Smooth muscle cell (in vitro differentiated cells): ENCODE results near the gene RAPGEF6. TPM values are rescaled to one million over a fixed set of nuclear protein-coding genes. Genes with fewer than 3 reads are reported as not detected.

Source experiments
- DNase-seq: peaks from one replicate; lab custom pipeline; 2025; ENCODE audit not compliant: unreplicated experiment; lab: John Stamatoyannopoulos, UW
- H2AFZ ChIP-seq: fragments of 200-600 bp; sonication (generic); 2 replicates; pipeline ENCODE4 v1.6.0; 2016; ENCODE audit warnings: antibody characterized with exemption, low read depth, mild to moderate bottlenecking
- H3F3A ChIP-seq: fragments of 200-600 bp; sonication (generic); 2 replicates; pipeline ENCODE4 v1.6.0; 2017; ENCODE audit warnings: antibody characterized with exemption, low read depth
- H3K27ac ChIP-seq: fragments of 200-600 bp; sonication (generic); 2 replicates; pipeline ENCODE4 v1.5.1; 2016; ENCODE audit warnings: low read depth, mild to moderate bottlenecking
- H3K27me3 ChIP-seq: fragments of 200-600 bp; sonication (generic); 2 replicates; pipeline ENCODE4 v1.6.1; 2016; ENCODE audit warnings: low read depth, mild to moderate bottlenecking
- H3K36me3 ChIP-seq: fragments of 200-600 bp; sonication (generic); 2 replicates; pipeline ENCODE4 v1.5.1; 2016; ENCODE audit warnings: low read depth
- H3K4me1 ChIP-seq: fragments of 200-600 bp; sonication (generic); 2 replicates; pipeline ENCODE4 v1.5.1; 2016; ENCODE audit warnings: low read depth
- H3K4me2 ChIP-seq: fragments of 200-600 bp; sonication (generic); 2 replicates; pipeline ENCODE4 v1.6.0; 2016; ENCODE audit warnings: mild to moderate bottlenecking
- H3K4me3 ChIP-seq: fragments of 200-600 bp; sonication (generic); 2 replicates; pipeline ENCODE4 v1.5.1; 2016; ENCODE audit warnings: mild to moderate bottlenecking
- H3K79me2 ChIP-seq: fragments of 200-600 bp; sonication (generic); 2 replicates; pipeline ENCODE4 v1.6.0; 2016; ENCODE audit warnings: low read depth, mild to moderate bottlenecking
- H3K9ac ChIP-seq: fragments of 200-600 bp; sonication (generic); 2 replicates; pipeline ENCODE4 v1.6.0; 2016; ENCODE audit warnings: low read depth
- H3K9me3 ChIP-seq: fragments of 200-600 bp; sonication (generic); replicated peaks from 2 replicates; pipeline ENCODE4 v1.5.1; 2016; ENCODE audit warnings: low read depth
- H4K20me1 ChIP-seq: fragments of 200-600 bp; sonication (generic); 2 replicates; pipeline ENCODE4 v1.6.0; 2016; ENCODE audit warnings: low read depth
- CTCF ChIP-seq: fragments of 200-600 bp; sonication (generic); IDR thresholded peaks from 2 replicates; pipeline ENCODE4 v1.5.1; 2017; ENCODE audit warnings: borderline replicate concordance, mild to moderate bottlenecking, antibody characterized with exemption; ENCODE audit not compliant: insufficient read depth, poor library complexity, severe bottlenecking
- WGBS: methylation state at CpG from one replicate; pipeline ENCODE4 v1.1.7; 2016; ENCODE audit warnings: low lambda C conversion rate; 5-methylcytosine and 5-hydroxymethylcytosine counted together
- polyA plus RNA-seq: library from polyadenylated mRNA; unstranded; fragments of >200 nt; fragmentation: Nextera tagmentation; extraction: Ambion mirVana; gene quantifications from 2 replicates; pipeline ENCODE4 v1.2.1, GENCODE V29; 2016
- total RNA-seq: library from RNA; depleted of rRNA; stranded (reverse); fragments of >200 nt; gene quantifications from 2 replicates; pipeline ENCODE4 v1.2.3, GENCODE V29; 2014

Gene RAPGEF6
- total and polyA plus RNA-seq, 2 experiments from 2014 or later, result 1.9 to 13.3 TPM

DNA sequence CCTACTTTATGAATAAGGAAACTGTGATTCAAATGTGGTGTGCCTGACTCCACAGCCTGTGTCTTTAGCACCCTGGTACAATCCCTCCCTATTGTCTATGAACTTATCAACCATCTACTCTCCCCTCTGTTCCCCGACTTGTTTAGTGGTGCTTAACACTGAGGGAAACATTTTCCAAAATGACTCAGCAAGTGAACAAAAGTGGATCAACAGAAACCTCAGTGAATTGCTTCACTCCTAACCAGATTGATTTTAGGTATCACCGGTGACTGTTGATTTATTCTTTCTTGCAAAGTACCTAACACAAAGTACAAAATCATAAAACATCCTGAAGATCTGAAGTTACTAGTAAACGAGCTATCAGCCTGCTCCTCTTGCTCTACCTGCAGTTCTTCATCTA, 42.1 kb upstream of the RAPGEF6 start:
- H3K9me3 ChIP-seq, result no peaks in the 10 kb centered on the region
- H3K79me2 ChIP-seq, result peaks cover 7% of the 10 kb centered on the region
- no peaks in the 10 kb centered on the region for H4K20me1 ChIP-seq
- no peaks in the 10 kb centered on the region for H3F3A ChIP-seq
- H3K9ac ChIP-seq, result no peak overlapping the region
- TF ChIP-seq CTCF, result no peak
- no peak overlapping the region for H2AFZ ChIP-seq
- H3K27ac ChIP-seq, result no peak overlapping the region
- no peaks in the 10 kb centered on the region for H3K27me3 ChIP-seq
- peaks cover 4% of the 10 kb centered on the region for H3K4me1 ChIP-seq
- no peak for DNase-seq
- H3K4me3 ChIP-seq, result no peak overlapping the region
- H3K4me2 ChIP-seq, result no peak overlapping the region
- WGBS, result 95% methylated on average over 3 of the region's 3 CpGs
- H3K36me3 ChIP-seq, result no peaks in the 10 kb centered on the region

DNA sequence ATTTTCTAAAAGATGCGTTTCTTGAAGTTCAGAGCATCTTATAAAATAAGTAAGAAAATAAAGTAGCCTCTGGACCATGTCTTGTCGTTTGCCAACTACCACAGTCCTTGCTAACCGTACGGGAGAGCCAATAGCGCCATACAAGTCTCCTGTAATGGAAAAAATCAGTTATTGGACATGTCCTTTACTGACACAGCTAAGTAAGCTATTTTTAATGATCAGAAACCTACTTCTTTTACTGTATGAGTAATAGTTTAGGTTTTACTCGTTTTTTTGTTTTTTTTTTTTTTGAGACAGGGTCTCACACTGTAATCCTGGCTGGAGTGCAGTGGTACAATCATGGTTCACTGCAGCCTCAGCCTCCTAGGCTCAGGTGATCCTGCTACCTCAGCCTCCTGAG, 37.7 kb upstream of the RAPGEF6 start:
- Histone ChIP-seq H2AFZ (no peak overlapping the region), H3K4me2 (no peak overlapping the region), H3K4me3 (no peak overlapping the region), H4K20me1 (peaks cover 6% of the 10 kb centered on the region), H3K9ac (no peak overlapping the region), H3K9me3 (no peaks in the 10 kb centered on the region), H3K36me3 (peaks cover 8% of the 10 kb centered on the region), H3K27me3 (no peaks in the 10 kb centered on the region), H3F3A (no peaks in the 10 kb centered on the region), H3K4me1 (peaks cover 5% of the 10 kb centered on the region), H3K79me2 (no peaks in the 10 kb centered on the region), H3K27ac (no peak overlapping the region)
- 91% methylated on average over 6 of the region's 6 CpGs for WGBS
- no peak for DNase-seq
- TF ChIP-seq CTCF, result no peak

DNA sequence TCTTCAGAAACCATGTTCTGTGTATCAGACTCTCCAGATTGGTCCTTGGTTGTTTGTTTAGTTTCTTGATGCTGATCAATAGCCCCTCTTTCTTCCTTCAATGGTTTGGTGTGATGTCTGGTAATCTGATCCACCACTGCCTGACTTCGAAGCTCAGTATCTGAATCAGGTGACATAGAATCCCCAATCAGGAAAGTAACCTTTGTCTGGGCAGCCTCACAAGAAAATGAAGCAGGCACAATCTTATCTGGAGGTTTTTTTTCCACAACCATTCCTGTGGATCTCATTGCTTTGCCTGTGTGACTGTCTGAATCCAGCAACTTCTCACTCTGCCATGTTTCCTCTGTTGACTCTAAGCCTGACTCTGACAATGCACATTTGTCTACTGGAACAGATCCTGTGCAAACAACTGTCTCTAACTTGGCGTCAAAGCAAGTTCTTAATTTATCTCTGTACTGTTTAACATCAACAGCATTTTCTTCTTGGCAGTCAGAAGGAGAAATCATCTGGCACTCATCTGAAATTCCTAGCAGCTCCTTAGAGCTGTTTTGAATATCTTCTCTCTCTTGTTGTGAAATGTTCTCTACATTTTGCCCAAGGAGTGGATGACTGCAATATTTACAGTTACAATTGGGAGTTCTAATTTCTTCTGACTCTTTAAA, 37.1 kb upstream of the RAPGEF6 start:
- TF ChIP-seq CTCF, result no peak

GRCh38 chr5:131671409-131671808, 36.4 kb upstream of the RAPGEF6 start:
- no peak overlapping the region for H2AFZ ChIP-seq
- no peaks in the 10 kb centered on the region for H3K9me3 ChIP-seq
- no peaks in the 10 kb centered on the region for H3K79me2 ChIP-seq
- H3K36me3 ChIP-seq, result peaks cover 8% of the 10 kb centered on the region
- no peak overlapping the region for H3K4me3 ChIP-seq
- peaks cover 6% of the 10 kb centered on the region for H4K20me1 ChIP-seq
- no peak overlapping the region for H3K4me2 ChIP-seq
- H3K27me3 ChIP-seq, result no peaks in the 10 kb centered on the region
- DNase-seq, result no peak
- no peak overlapping the region for H3K9ac ChIP-seq
- H3F3A ChIP-seq, result no peaks in the 10 kb centered on the region
- peaks cover 5% of the 10 kb centered on the region for H3K4me1 ChIP-seq
- TF ChIP-seq CTCF, result no peak
- no peak overlapping the region for H3K27ac ChIP-seq

More for the DNA sequence above, 37.1 kb upstream of the RAPGEF6 start:
- H3K4me3 ChIP-seq, result no peak overlapping the region
- H3K36me3 ChIP-seq, result peaks cover 8% of the 10 kb centered on the region
- H3K4me1 ChIP-seq, result peaks cover 5% of the 10 kb centered on the region
- no peak overlapping the region for H3K9ac ChIP-seq
- no peaks in the 10 kb centered on the region for H3K79me2 ChIP-seq
- H3K27me3 ChIP-seq, result no peaks in the 10 kb centered on the region
- H3K9me3 ChIP-seq, result no peaks in the 10 kb centered on the region
- H2AFZ ChIP-seq, result no peak overlapping the region
- no peaks in the 10 kb centered on the region for H3F3A ChIP-seq
- no peak overlapping the region for H3K27ac ChIP-seq
- WGBS, result 52% methylated on average over 2 of the region's 2 CpGs
- no peak overlapping the region for H3K4me2 ChIP-seq
- peaks cover 6% of the 10 kb centered on the region for H4K20me1 ChIP-seq
- DNase-seq, result no peak
